Ovary (tissue), 9 donors: ENCODE measurements around the gene MPPED1. TPM values are rescaled to one million over a fixed set of nuclear protein-coding genes. Genes with fewer than 3 reads are reported as not detected.

Experiments
- DNase-seq, 5 donors: peaks; one replicate each; pipeline ENCODE4 v3.0.0-alpha.2; 2019 to 2020
- H3K27ac ChIP-seq, 2 donors: fragments of 200-600 bp; one replicate each; pipeline versions ENCODE4 v1.5.1 to v1.8.0; 2019 to 2022
- H3K27me3 ChIP-seq: fragments of 200-600 bp; one replicate; pipeline ENCODE4 v1.8.0; 2022
- H3K36me3 ChIP-seq: fragments of 200-600 bp; sonication (generic); one replicate; pipeline ENCODE4 v1.5.1; 2019
- H3K4me1 ChIP-seq: one replicate; pipeline ENCODE4 v1.8.1; 2013; ENCODE audit warnings: mild to moderate bottlenecking, moderate library complexity; ENCODE audit not compliant: insufficient read depth
- H3K4me3 ChIP-seq: fragments of 200-600 bp; sonication (generic); one replicate; pipeline ENCODE4 v1.5.1; 2017
- H3K9me3 ChIP-seq, 2 donors: fragments of 200-600 bp in 1 of 2; sonication (generic) in 1 of 2; one replicate each; pipeline versions ENCODE4 v1.5.1 to v1.8.1; 2013 to 2019; ENCODE audit warnings: mild to moderate bottlenecking in 1 of 2, moderate library complexity in 1 of 2
- CTCF ChIP-seq, 3 donors: fragments of 450-650 bp in 2 of 3; fragments of 200-600 bp in 1 of 3; IDR thresholded peaks; one replicate each; pipeline versions ENCODE4 v1.5.1 to v1.8.0; 2016 to 2022; ENCODE audit warnings: antibody characterized with exemption in 3 of 3, mild to moderate bottlenecking in 1 of 3
- EP300 ChIP-seq: sonication (generic); formaldehyde crosslinking; IDR thresholded peaks from one replicate; pipeline ENCODE4 v1.6.1; 2017; ENCODE audit warnings: antibody characterized with exemption
- POLR2A ChIP-seq: fragments of 450-650 bp; IDR thresholded peaks from one replicate; pipeline ENCODE4 v1.6.1; 2017; ENCODE audit warnings: antibody characterized with exemption, mild to moderate bottlenecking, moderate library complexity
- whole genome bisulfite sequencing, 3 donors: extraction: QIAGEN DNeasy Blood & Tissue Kit in 1 of 3; methylation state at CpG; one replicate each; pipeline versions ENCODE4 v1.1.5 to v1.1.7; 2013 to 2017; 5-methylcytosine and 5-hydroxymethylcytosine counted together
- intact Hi-C, 4 donors: fragments of 100-400 bp; cut with DNase I; formaldehyde crosslinking; loops; one replicate each; pipeline versions ENCODE4 v1.11.0 to v1.15.1; 2022 to 2023
- polyA plus RNA-seq, 2 donors: library from polyadenylated mRNA; stranded (reverse); fragments of 200-250 nt in 1 of 2; fragments of 350-450 nt in 1 of 2; fragmentation: Illumina TruSeq in 1 of 2; extraction: RNeasy Lipid Tissue Mini Kit (QIAGEN cat#74804) in 1 of 2; gene quantifications; one replicate each; pipeline ENCODE4 v1.2.3, GENCODE V29; 2013 to 2014
- total RNA-seq, 7 donors: library from RNA; depleted of rRNA in 2 of 7; stranded (reverse); fragments of >200 nt in 2 of 7; fragmentation: NEBNext Ultra II Directional in 3 of 7; extraction: Animal tissue kit (Norgen Biotek cat#: 25700) in 3 of 7; gene quantifications; one replicate each; pipeline versions ENCODE4 v1.1.0 to v1.2.4, GENCODE V29; 2016 to 2023
- donor health status: DM: no; HTN: no; CAD: no; lungs with moderate emphysema.
- donor health status: DM: no; HTN: no; CAD: no.
- donor health status: Bipolar disorder and iron deficiency.
- donor health status: DM: yes; HTN: yes; CAD: no.
- donor health status: DM: no; HTN: no; CAD: no.
- donor health status: DM: yes; HTN: yes; CAD: no.

MPPED1 gene
- total and polyA plus RNA-seq, 9 donors: 0.45 to 4.1 (median 2.1) TPM

GRCh38 chr22:43470941-43471585 is 59.2 kb downstream of the MPPED1 start:
- H3K27me3 ChIP-seq: no peaks in the 10 kb centered on the region
- H3K4me1 ChIP-seq: peaks cover 4% of the 10 kb centered on the region
- TF ChIP-seq EP300 (no peak), POLR2A (no peak), CTCF (IDR thresholded peaks at IDR 0.05) (no peak)
- H3K9me3 ChIP-seq: no peaks in the 10 kb centered on the region
- DNase-seq: no peak
- intact Hi-C loops: no loop called here
- H3K4me3 ChIP-seq: no peak overlapping the region
- no peak overlapping the region for H3K27ac ChIP-seq
- 80 to 90% (median 88%) methylated on average over 10 of the region's 10 CpGs for WGBS, 3 donors
- H3K36me3 ChIP-seq: no peaks in the 10 kb centered on the region

GRCh38 chr22:43471606-43472135 is 59.9 kb downstream of the MPPED1 start:
- H3K27ac ChIP-seq: no peak overlapping the region
- no peaks in the 10 kb centered on the region for H3K9me3 ChIP-seq
- 78 to 79% (median 78%) methylated on average over 11 of the region's 11 CpGs for WGBS, 3 donors
- H3K4me1 ChIP-seq: peaks cover 4% of the 10 kb centered on the region
- H3K27me3 ChIP-seq: no peaks in the 10 kb centered on the region
- intact Hi-C loops: no loop called here
- TF ChIP-seq EP300: no peak
- no peak for TF ChIP-seq CTCF (IDR thresholded peaks at IDR 0.05)
- TF ChIP-seq POLR2A: no peak
- H3K36me3 ChIP-seq: no peaks in the 10 kb centered on the region
- no peak overlapping the region for H3K4me3 ChIP-seq
- DNase-seq: no peak

- 51 to 64% (median 53%) methylated on average over 8 of the region's 8 CpGs for WGBS, 3 donors
- Histone ChIP-seq H3K27ac (no peak overlapping the region), H3K36me3 (no peaks in the 10 kb centered on the region), H3K9me3 (no peaks in the 10 kb centered on the region), H3K27me3 (no peaks in the 10 kb centered on the region), H3K4me3 (no peak overlapping the region), H3K4me1 (peaks cover 4% of the 10 kb centered on the region)
- intact Hi-C loops: no loop called here
- no peak for DNase-seq
- no peak for TF ChIP-seq POLR2A
- TF ChIP-seq EP300: no peak
- TF ChIP-seq CTCF (IDR thresholded peaks at IDR 0.05): no peak
Observed at GRCh38 chr22:43473031-43473430, 61.2 kb downstream of the MPPED1 start.

GRCh38 chr22:43473441-43473840 is 61.6 kb downstream of the MPPED1 start:
- Histone ChIP-seq H3K36me3 (no peaks in the 10 kb centered on the region), H3K27me3 (no peaks in the 10 kb centered on the region), H3K4me3 (no peak overlapping the region), H3K4me1 (peaks cover 4% of the 10 kb centered on the region), H3K9me3 (no peaks in the 10 kb centered on the region), H3K27ac (no peak overlapping the region)
- intact Hi-C loops: no loop called here
- TF ChIP-seq EP300 (no peak), CTCF (IDR thresholded peaks at IDR 0.05) (no peak), POLR2A (no peak)
- no peak for DNase-seq
- 84 to 86% (median 85%) methylated on average over 9 of the region's 9 CpGs for WGBS, 3 donors
